SU-DHL-6 (cell line): ENCODE measurements around the gene DDX54.

Experiments used
- CTCF ChIP-seq: fragments of 200-600 bp; sonication (generic); IDR thresholded peaks from one replicate; pipeline ENCODE4 v1.5.1; 2017; ENCODE audit warnings: antibody characterized with exemption, mild to moderate bottlenecking, low read length, moderate library complexity; ENCODE audit not compliant: insufficient read depth, poor library complexity, severe bottlenecking
- EZH2phosphoT487 ChIP-seq: fragments of 200-600 bp; sonication (generic), shearing (Covaris generic); conservative IDR thresholded peaks from 2 replicates; pipeline ENCODE4 v1.6.1; 2018; ENCODE audit warnings: mild to moderate bottlenecking, antibody characterized with exemption, low read length, moderate library complexity, mixed read lengths

DNA sequence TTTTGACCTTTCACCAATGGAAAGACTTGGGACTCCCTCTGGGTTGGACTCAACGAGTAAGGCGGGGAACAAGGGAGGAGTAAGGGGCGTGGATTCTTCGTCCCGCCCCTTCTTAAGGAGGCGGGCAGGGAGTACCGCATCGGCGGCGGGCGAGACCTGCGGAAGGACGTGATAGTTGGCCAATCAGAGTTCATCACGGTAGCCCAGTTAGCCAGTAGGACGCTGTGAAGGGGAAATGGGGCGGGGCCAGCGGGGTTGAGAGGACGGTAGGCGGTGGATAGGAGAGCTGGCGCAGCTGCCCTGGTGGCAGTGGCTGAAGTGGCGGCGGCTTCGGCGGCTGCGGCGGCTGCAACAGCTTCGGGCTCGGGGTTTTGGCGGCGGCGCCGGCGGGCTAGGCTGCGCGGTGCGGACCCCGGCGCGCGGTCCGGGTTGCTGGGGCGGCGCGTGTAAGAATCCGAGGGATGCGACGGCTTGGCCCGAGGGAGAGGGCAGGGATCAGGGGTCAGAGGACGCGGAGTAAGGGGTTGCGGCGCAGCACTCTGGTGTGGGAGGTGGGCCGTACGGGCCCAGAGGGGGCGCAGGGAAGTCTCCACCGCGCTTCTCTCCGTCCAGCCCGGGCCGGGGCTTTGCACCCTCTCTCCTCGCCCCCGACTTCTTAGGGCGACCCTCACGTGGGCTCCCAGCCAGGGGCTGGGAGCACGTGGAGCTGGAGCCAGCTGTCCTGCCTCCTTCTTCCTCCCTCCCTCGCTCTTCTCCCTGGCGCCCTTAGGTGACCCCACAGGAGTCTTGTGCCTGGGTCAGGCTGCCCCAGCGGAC, 36.1 kb upstream of the DDX54 start, which contains the start of gene TPCN1:
- TF ChIP-seq EZH2phosphoT487 (no peak), CTCF (no peak)
